Ishikawa (cell line): Measurements from ENCODE around the gene PGLYRP2.

Experiments used
- CEBPB ChIP-seq: IDR thresholded peaks from 2 replicates; pipeline ENCODE4 v1.6.1; 2012
- EP300 ChIP-seq: IDR thresholded peaks from 2 replicates; pipeline ENCODE4 v1.6.1; 2012; ENCODE audit warnings: borderline replicate concordance
- FOXM1 ChIP-seq: IDR thresholded peaks from 2 replicates; pipeline ENCODE4 v1.6.1; 2012; ENCODE audit warnings: low read depth, borderline replicate concordance
- REST ChIP-seq: IDR thresholded peaks from 2 replicates; pipeline ENCODE4 v1.6.1; 2012; ENCODE audit warnings: low read depth, mild to moderate bottlenecking
- TAF1 ChIP-seq: IDR thresholded peaks from 2 replicates; pipeline ENCODE4 v1.6.1; 2012; ENCODE audit warnings: low read depth, mild to moderate bottlenecking
- TCF12 ChIP-seq: IDR thresholded peaks from 2 replicates; pipeline ENCODE4 v1.6.1; 2012; ENCODE audit warnings: low read depth
- YY1 ChIP-seq: IDR thresholded peaks from 2 replicates; pipeline ENCODE4 v1.6.1; 2012; ENCODE audit warnings: low read depth

GRCh38 chr19:15469513-15470297 lies 9.6 kb downstream of the PGLYRP2 start:
- TF ChIP-seq TAF1 (no peak), CEBPB (no peak), TCF12 (no peak), REST (no peak), YY1 (no peak), EP300 (no peak), FOXM1 (no peak)
